Right cardiac atrium (tissue), 5 donors: ENCODE data around the gene UACA. TPM values are rescaled to one million over a fixed set of nuclear protein-coding genes. Genes with fewer than 3 reads are reported as not detected.
"Not testable (repeated sequence)": the region's sequence is repeated elsewhere in the genome, so short reads cannot be mapped to it uniquely, and the experiment has no call there.

ENCODE experiments used
- ATAC-seq, 2 donors: fragments of 200-7000 bp; cut with Tn5 transposase; one replicate each; pipeline versions ENCODE4 v1.8.0 to v1.9.1; 2020; ENCODE audit warnings: moderate library complexity in 2 of 2, mild to moderate bottlenecking in 1 of 2
- DNase-seq, 3 donors: peaks; one replicate each; pipeline ENCODE4 v3.0.0-alpha.2; 2020
- H3K27ac ChIP-seq: one replicate; pipeline ENCODE4 v1.5.1; 2013; ENCODE audit warnings: mild to moderate bottlenecking, low read length, control low read depth, moderate library complexity
- H3K27me3 ChIP-seq: one replicate; pipeline ENCODE4 v1.6.1; 2013; ENCODE audit not compliant: control insufficient read depth, insufficient read depth
- H3K4me1 ChIP-seq: one replicate; pipeline ENCODE4 v1.6.1; 2013; ENCODE audit warnings: low read length; ENCODE audit not compliant: control insufficient read depth, insufficient read depth
- H3K4me3 ChIP-seq: one replicate; pipeline ENCODE4 v1.5.1; 2013; ENCODE audit warnings: low read length, control low read depth
- H3K9me3 ChIP-seq: one replicate; pipeline ENCODE4 v1.6.1; 2013; ENCODE audit warnings: low read length; ENCODE audit not compliant: control insufficient read depth
- WGBS: extraction: QIAGEN DNeasy Blood & Tissue Kit; methylation state at CpG from one replicate; pipeline ENCODE4 v1.1.7; 2013; 5-methylcytosine and 5-hydroxymethylcytosine counted together
- intact Hi-C, 4 donors: fragments of 100-400 bp; cut with DNase I; formaldehyde crosslinking; loops; one replicate each; pipeline versions ENCODE4 v1.11.0 to v1.14.0; 2022 to 2023
- polyA plus RNA-seq: library from polyadenylated mRNA; stranded (reverse); fragments of 200-250 nt; gene quantifications from one replicate; pipeline ENCODE4 v1.2.3, GENCODE V29; 2013
- total RNA-seq, 4 donors: library from RNA; stranded (reverse); fragmentation: NEBNext Ultra II Directional; extraction: Animal tissue kit (Norgen Biotek cat#: 25700); gene quantifications; one replicate each; pipeline ENCODE4 v1.2.1, GENCODE V29; 2021
- donor health status: healthy with polysubstance abuse.
- donor health status: DM: no; HTN: yes; CAD: no.
- donor health status: DM: no; HTN: no; CAD: no.
- donor health status: DM: no; HTN: yes; CAD: no; lungs with severe emphysema.
- donor health status: DM: yes; HTN: yes; CAD: no.

Gene UACA
- total and polyA plus RNA-seq, 5 donors = 28.9 to 61.6 (median 45.6) TPM

- 22% methylated on average over 3 of the region's 3 CpGs for WGBS
- intact Hi-C loops = no loop called here
- ATAC-seq = peak; percentile 75 to 81
- Histone ChIP-seq H3K27me3 (no peaks in the 10 kb centered on the region), H3K4me3 (no peak overlapping the region), H3K9me3 (no peaks in the 10 kb centered on the region), H3K4me1 (peaks cover 19% of the 10 kb centered on the region), H3K27ac (no peak overlapping the region)
- peak; percentile 56 to 87 (median 70) for DNase-seq
Measured at GRCh38 chr15:70748281-70748747, 15.0 kb downstream of the UACA start.

- intact Hi-C loops, DNase-seq, H3K4me3 ChIP-seq, ATAC-seq, H3K9me3 ChIP-seq, H3K27me3 ChIP-seq, H3K27ac ChIP-seq: not testable (repeated sequence)
- H3K4me1 ChIP-seq = peaks cover 16% of the 10 kb centered on the region
Measured at GRCh38 chr15:70746598-70746997, 16.8 kb downstream of the UACA start.

GRCh38 chr15:70742928-70743327 lies 20.4 kb downstream of the UACA start:
- ATAC-seq = no peak
- intact Hi-C loops = no loop called here
- peak overlapping the region; percentile 73 for H3K4me3 ChIP-seq

GRCh38 chr15:70741677-70742293 lies 21.6 kb downstream of the UACA start:
- Histone ChIP-seq H3K4me3 (no peak overlapping the region), H3K9me3 (no peaks in the 10 kb centered on the region), H3K4me1 (peaks cover 4% of the 10 kb centered on the region), H3K27me3 (no peaks in the 10 kb centered on the region), H3K27ac (no peak overlapping the region)
- intact Hi-C loops = no loop called here
- WGBS = 45% methylated on average over 2 of the region's 2 CpGs
- DNase-seq (no peak), ATAC-seq (peak; percentile 44 to 70)

More at GRCh38 chr15:70742928-70743327, 20.4 kb downstream of the UACA start:
- 31% methylated on average over 3 of the region's 3 CpGs for WGBS
- DNase-seq = no peak
- Histone ChIP-seq H3K27me3 (no peaks in the 10 kb centered on the region), H3K4me1 (peaks cover 4% of the 10 kb centered on the region), H3K27ac (peak overlapping the region; percentile 67), H3K9me3 (no peaks in the 10 kb centered on the region)

GRCh38 chr15:70741107-70741531 lies 22.2 kb downstream of the UACA start:
- DNase-seq = peak; percentile 60 to 79 (median 70)
- intact Hi-C loops = no loop called here
- no peak overlapping the region for H3K4me3 ChIP-seq
- no peaks in the 10 kb centered on the region for H3K9me3 ChIP-seq
- H3K27ac ChIP-seq = peak overlapping the region; percentile 73
- no peaks in the 10 kb centered on the region for H3K27me3 ChIP-seq
- 2% methylated on average over 1 of the region's 1 CpG for WGBS
- H3K4me1 ChIP-seq = peaks cover 4% of the 10 kb centered on the region
- ATAC-seq = peak; percentile 89 to 91

GRCh38 chr15:70735040-70735439 lies 28.3 kb downstream of the UACA start:
- H3K4me3 ChIP-seq, DNase-seq, ATAC-seq, H3K4me1 ChIP-seq, H3K27me3 ChIP-seq, H3K9me3 ChIP-seq, intact Hi-C loops, H3K27ac ChIP-seq: not testable (repeated sequence)
- WGBS = 98% methylated on average over 2 of the region's 3 CpGs

GRCh38 chr15:70729164-70729563 lies 34.2 kb downstream of the UACA start:
- no peak overlapping the region for H3K4me3 ChIP-seq
- no peaks in the 10 kb centered on the region for H3K9me3 ChIP-seq
- intact Hi-C loops = loop anchor here in 2 of 4 donors (10.0 kb wide), 2 partner anchors 54 to 336 kb away; no protein-coding TSS in a partner anchor
- no peak overlapping the region for H3K27ac ChIP-seq
- no peak for ATAC-seq
- no peak for DNase-seq
- H3K4me1 ChIP-seq = no peaks in the 10 kb centered on the region
- H3K27me3 ChIP-seq = no peaks in the 10 kb centered on the region
- 95% methylated on average over 5 of the region's 5 CpGs for WGBS

- no peaks in the 10 kb centered on the region for H3K9me3 ChIP-seq
- DNase-seq (no peak), ATAC-seq (peak; percentile 54 to 57)
- no peak overlapping the region for H3K4me3 ChIP-seq
- intact Hi-C loops = loop anchor here in 2 of 4 donors (10.0 kb wide), 2 partner anchors 52 to 338 kb away; no protein-coding TSS in a partner anchor
- WGBS = 38% methylated on average over 1 of the region's 1 CpG
- H3K4me1 ChIP-seq = no peaks in the 10 kb centered on the region
- H3K27ac ChIP-seq = no peak overlapping the region
- H3K27me3 ChIP-seq = no peaks in the 10 kb centered on the region
Measured at GRCh38 chr15:70726753-70727152, 36.6 kb downstream of the UACA start.

- Histone ChIP-seq H3K4me3 (no peak overlapping the region), H3K27ac (no peak overlapping the region), H3K9me3 (no peaks in the 10 kb centered on the region), H3K27me3 (no peaks in the 10 kb centered on the region), H3K4me1 (peaks cover 7% of the 10 kb centered on the region)
- DNase-seq (no peak), ATAC-seq (no peak)
- intact Hi-C loops = loop anchor here in 2 of 4 donors (10.0 kb wide), 2 partner anchors 49 to 341 kb away; no protein-coding TSS in a partner anchor
- WGBS = 92% methylated on average over 2 of the region's 2 CpGs
Measured at GRCh38 chr15:70723927-70724326, 39.4 kb downstream of the UACA start.

GRCh38 chr15:70723122-70723422 lies 40.3 kb downstream of the UACA start:
- no peak for DNase-seq
- Histone ChIP-seq H3K9me3 (no peaks in the 10 kb centered on the region), H3K27ac (no peak overlapping the region), H3K4me3 (no peak overlapping the region), H3K4me1 (peaks cover 7% of the 10 kb centered on the region), H3K27me3 (no peaks in the 10 kb centered on the region)
- intact Hi-C loops = loop anchor here in 2 of 4 donors (10.0 kb wide), 2 partner anchors 48 to 342 kb away; no protein-coding TSS in a partner anchor
- WGBS = 89% methylated on average over 5 of the region's 5 CpGs
- ATAC-seq = no peak

GRCh38 chr15:70722266-70723121 lies 40.9 kb downstream of the UACA start:
- Histone ChIP-seq H3K27me3 (no peaks in the 10 kb centered on the region), H3K9me3 (no peaks in the 10 kb centered on the region), H3K4me1 (peaks cover 7% of the 10 kb centered on the region), H3K4me3 (no peak overlapping the region), H3K27ac (no peak overlapping the region)
- intact Hi-C loops = loop anchor here in 3 of 4 donors (1.0 to 10.0 kb wide), 3 partner anchors 42 to 342 kb away; no protein-coding TSS in a partner anchor
- WGBS = 76% methylated on average over 3 of the region's 3 CpGs
- ATAC-seq (no peak), DNase-seq (no peak)
